Measurements from ENCODE around the gene KCNMA1. TPM values are rescaled to one million over a fixed set of nuclear protein-coding genes. Genes with fewer than 3 reads are reported as not detected.

The KCNMA1 gene
- total and polyA plus RNA-seq, 9 of the 15 experiments (the other 6 are each of a cell fraction or from before 2014, with no cell fraction given) = 0.01 to 0.95 (median 0.15) TPM; not detected in 4

GRCh38 chr10:76995023-76995422, 642.6 kb downstream of the KCNMA1 start (continued):
- no peak for TF ChIP-seq BCL6 (CRISPR knock-in tag; IDR thresholded peaks at IDR 0.05)
- no peak for TF ChIP-seq DACH1 (IDR thresholded peaks at IDR 0.05; ENCODE audit: partially characterized antibody)
- TF ChIP-seq ZEB2 (IDR thresholded peaks at IDR 0.05) = no peak

- no peak overlapping the region for H3K27ac ChIP-seq (ENCODE audit: extremely low read depth, low read depth, low read length)
- BruUV-seq (replicated peaks) = no TSS peak
- no peaks in the 10 kb centered on the region for H3K79me2 ChIP-seq (ENCODE audit: control insufficient read depth, insufficient read depth, low read length)
- no peak overlapping the region for H3K9ac ChIP-seq (ENCODE audit: insufficient read depth in 1 of 2, low read depth in 2 of 2, low read length in 2 of 2)
- peaks cover 0 to 4% of the 10 kb centered on the region in 2 experiments; a peak in 1 of 5 replicates for H3K27me3 ChIP-seq (ENCODE audit: control insufficient read depth in 2 of 2, insufficient read depth in 2 of 2, low read length in 2 of 2)
- FAIRE-seq (no peak), ATAC-seq (no peak), DNase-seq (ENCODE audit: extremely low read depth in 1 of 4, low spot score in 3 of 4) (no peak)
- in situ Hi-C loops (cut with MboI) = no loop called here
- H2AFZ ChIP-seq (ENCODE audit: low read depth, low read length) = no peak overlapping the region
- H3K9me3 ChIP-seq (replicated peaks; ENCODE audit: control insufficient read depth, insufficient read depth, low read depth, low read length) = no peaks in the 10 kb centered on the region
- H3K4me2 ChIP-seq (ENCODE audit: insufficient read depth, low read length) = no peak overlapping the region
- ChIA-PET POLR2A (no interaction called here), CTCF (ENCODE audit: low intra/inter-chr PET ratio) (no interaction called here)
- intact Hi-C loops (cut with micrococcal nuclease) = no loop called here
- no peak overlapping the region for H3K4me3 ChIP-seq
- WGBS (ENCODE audit: insufficient coverage, low coverage, missing lambda C conversion rate) = 0% methylated on average over 2 of the region's 2 CpGs
- no peaks in the 10 kb centered on the region for H3K36me3 ChIP-seq (ENCODE audit: control insufficient read depth, insufficient read depth, low read length)
- no peak for TF ChIP-seq ZKSCAN1 (IDR thresholded peaks at IDR 0.05; ENCODE audit: low read depth, low read length)
- TF ChIP-seq, protein P1, sequence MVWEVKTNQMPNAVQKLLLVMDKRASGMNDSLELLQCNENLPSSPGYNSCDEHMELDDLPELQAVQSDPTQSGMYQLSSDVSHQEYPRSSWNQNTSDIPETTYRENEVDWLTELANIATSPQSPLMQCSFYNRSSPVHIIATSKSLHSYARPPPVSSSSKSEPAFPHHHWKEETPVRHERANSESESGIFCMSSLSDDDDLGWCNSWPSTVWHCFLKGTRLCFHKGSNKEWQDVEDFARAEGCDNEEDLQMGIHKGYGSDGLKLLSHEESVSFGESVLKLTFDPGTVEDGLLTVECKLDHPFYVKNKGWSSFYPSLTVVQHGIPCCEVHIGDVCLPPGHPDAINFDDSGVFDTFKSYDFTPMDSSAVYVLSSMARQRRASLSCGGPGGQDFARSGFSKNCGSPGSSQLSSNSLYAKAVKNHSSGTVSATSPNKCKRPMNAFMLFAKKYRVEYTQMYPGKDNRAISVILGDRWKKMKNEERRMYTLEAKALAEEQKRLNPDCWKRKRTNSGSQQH (CRISPR knock-in tag; IDR thresholded peaks at IDR 0.05) = no peak
- TF ChIP-seq E2F6 (IDR thresholded peaks at IDR 0.05; ENCODE audit: borderline replicate concordance in 1 of 2, extremely low read depth in 1 of 2, insufficient read depth in 1 of 2, insufficient read length in 1 of 2, low read depth in 1 of 2, low read length in 1 of 2, poor library complexity in 1 of 2, severe bottlenecking in 1 of 2) = no peak
- H3K9me1 ChIP-seq (ENCODE audit: control insufficient read depth, insufficient read depth, low read length) = no peaks in the 10 kb centered on the region
- H4K20me1 ChIP-seq (replicated peaks; ENCODE audit: control insufficient read depth, insufficient read depth, low read length) = no peaks in the 10 kb centered on the region
- no peaks in the 10 kb centered on the region for H3K4me1 ChIP-seq (replicated peaks in 1 of 2; ENCODE audit: control insufficient read depth in 2 of 2, insufficient read depth in 2 of 2, low read length in 2 of 2)
Measured at GRCh38 chr10:76993213-76993612, 644.4 kb downstream of the KCNMA1 start.
